LHCN-M2 (cell line): ENCODE results near the gene MGAT5. TPM values are rescaled to one million over a fixed set of nuclear protein-coding genes. Genes with fewer than 3 reads are reported as not detected.

ENCODE experiments used
- DNase-seq: peaks from one replicate; pipeline ENCODE4 v3.0.0-alpha.2; 2012; ENCODE audit warnings: low read depth
- total RNA-seq: library from RNA; depleted of rRNA; stranded (reverse); fragments of >200 nt; gene quantifications from 2 replicates; pipeline ENCODE4 v1.2.3, GENCODE V29; 2014

MGAT5 gene
- total RNA-seq, 1 experiment from 2014 or later = 33.1 TPM

DNA sequence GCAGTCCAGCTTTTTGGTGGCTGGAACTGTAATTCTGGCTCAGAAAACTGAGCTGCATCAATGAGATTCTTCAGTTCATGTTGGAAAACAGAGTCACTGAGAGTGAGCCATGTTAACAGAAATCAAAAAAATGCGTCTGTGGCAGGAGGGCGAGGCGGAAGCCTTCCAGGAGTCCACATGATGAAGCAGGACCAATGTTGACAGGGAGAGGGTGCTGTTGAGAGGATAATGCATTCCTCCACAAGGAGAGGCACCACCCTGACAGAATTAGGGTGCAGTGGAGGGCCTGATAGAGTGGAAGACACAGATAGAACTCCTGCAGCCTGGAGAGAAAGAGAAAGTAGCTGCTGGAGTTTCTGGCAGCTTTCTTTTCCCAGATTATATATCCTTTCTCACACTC is 111.5 kb downstream of the MGAT5 start:
- no peak for DNase-seq

DNA sequence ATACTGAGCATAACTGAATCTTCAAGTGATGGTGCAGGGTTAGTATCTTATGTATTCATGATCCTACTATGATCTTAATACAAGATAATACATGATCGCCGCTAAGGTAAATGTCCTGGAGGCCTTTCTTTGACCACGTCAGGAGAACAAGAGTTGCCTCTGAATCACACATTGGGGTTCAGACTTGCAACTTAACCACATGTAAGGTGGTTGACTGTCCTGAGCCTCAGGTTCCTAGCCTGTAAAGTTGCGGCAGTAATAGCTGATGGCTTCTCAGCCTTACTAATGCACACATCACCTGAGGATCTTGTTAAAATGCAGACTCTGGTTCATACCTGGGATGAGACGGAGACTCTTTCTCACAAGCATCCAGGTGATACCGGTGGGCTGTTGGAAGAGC is 112.5 kb downstream of the MGAT5 start:
- DNase-seq = no peak

DNA sequence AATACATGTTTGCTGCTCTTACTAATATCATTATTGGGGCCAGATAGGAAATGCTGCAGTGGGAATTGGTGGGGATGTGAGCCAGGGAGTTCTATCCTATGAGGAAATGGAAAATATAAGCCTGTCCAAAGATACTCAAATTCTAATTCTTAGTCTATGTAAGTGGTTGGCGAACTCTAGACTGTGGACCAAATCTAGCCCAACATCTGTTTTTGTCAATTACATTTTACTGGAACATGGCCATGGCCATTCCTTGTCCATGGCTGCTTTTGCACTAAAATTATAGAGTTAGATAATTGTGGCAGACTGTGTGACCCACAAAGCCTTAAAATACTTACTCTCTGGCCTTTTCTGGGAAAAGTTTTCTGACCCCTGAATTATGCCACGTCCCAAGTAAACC is 113.3 kb downstream of the MGAT5 start:
- peak; percentile 70 for DNase-seq

GRCh38 chr2:134368009-134368817 is 114.3 kb downstream of the MGAT5 start:
- peak; percentile 54 for DNase-seq

DNA sequence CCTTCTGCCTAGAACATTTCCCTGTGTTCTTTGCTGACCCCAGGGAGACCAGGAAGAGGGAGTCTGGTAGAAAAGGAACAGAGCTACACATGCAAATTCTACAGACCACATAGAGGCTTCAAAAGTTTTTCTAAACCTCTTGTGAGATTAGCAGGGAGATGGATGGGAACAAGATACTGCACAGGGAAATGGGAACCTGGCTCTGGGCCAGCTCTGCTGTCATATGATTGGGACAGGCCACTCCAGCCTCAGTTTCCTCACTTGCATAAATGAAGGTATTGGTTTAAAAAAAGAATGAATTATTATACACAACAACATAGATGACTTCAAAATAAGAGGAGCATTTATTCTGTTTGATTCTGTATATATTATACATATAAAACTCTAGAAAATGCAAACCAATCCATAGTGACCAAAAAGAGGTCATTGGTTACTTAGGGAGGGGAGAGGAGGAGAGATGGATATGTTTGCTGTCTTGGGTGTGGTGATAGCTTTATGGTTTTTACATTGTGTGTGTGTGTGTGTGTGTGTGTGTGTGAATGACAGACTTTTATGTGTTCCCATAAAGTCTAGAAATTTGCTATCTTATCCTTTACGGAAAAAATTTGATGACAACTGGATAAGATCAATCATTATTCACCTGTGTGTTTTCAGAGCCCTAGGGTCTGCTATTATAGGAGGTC is 115.5 kb downstream of the MGAT5 start:
- DNase-seq = no peak

GRCh38 chr2:134370655-134371445 is 117.0 kb downstream of the MGAT5 start:
- DNase-seq = no peak

DNA sequence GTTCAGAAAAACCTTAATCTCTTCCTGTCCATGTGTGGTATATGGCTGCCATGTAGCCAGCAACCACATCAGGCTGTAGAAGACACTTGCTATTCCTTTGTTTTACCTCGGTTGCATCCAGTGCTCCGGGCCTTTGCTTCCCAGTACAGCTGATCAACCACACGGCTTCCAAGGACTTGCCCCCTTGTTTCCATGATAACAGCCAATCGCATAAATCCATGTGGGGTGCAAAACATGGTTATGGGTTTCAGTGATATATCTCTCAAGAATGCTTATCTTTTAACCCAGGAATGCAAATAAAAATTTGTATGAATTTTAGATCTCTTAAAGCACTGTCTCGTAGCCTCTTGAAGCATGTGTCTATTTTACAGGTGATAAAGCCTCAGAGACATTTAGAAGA is 118.3 kb downstream of the MGAT5 start:
- DNase-seq = peak; percentile 59

GRCh38 chr2:134372611-134373131 is 118.8 kb downstream of the MGAT5 start:
- DNase-seq = peak; percentile 91

- DNase-seq = peak; percentile 51
Observed at GRCh38 chr2:134375935-134376334, 122.1 kb downstream of the MGAT5 start.

GRCh38 chr2:134377730-134378129 is 123.9 kb downstream of the MGAT5 start:
- no peak for DNase-seq

DNA sequence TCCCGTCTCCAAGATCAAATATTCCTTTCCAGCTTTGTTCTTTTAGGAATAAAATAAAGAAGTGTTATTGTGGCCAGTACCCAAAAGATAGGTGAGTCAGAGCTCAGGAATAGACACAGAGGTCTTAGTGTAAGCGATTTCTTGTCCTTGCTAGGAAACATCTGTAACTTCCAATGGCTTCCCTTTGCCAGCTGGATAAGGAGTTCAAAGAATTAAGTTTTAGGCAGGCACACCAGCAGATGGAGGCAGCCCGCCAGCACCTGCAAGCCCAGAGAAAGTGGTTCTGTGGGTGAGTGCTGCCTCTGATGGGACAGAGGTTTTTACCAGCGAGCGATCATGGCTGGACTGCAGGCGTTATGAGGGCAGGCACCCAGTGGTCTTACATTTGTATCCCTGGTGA is 125.4 kb downstream of the MGAT5 start:
- no peak for DNase-seq

GRCh38 chr2:134379722-134380121 is 125.8 kb downstream of the MGAT5 start:
- no peak for DNase-seq

DNA sequence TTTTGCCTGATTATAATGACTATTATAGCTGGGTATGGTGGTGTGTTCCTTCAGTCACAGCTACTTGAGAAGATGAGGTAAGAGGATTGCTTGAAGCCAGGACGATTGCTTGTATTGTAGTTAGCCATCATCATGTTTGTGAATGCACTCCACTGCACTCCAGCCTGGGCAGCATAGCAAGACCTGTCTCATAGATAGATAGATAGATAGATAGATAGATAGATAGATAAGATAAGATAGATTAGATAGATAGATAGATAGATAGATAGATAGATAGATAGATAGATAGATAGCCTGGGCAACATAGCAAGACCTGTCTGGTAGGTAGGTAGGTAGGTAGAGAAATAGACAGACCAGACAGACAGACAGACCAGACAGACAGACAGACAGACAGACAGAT is 127.3 kb downstream of the MGAT5 start:
- no peak for DNase-seq

- no peak for DNase-seq
Observed at GRCh38 chr2:134384131-134384530, 130.3 kb downstream of the MGAT5 start.

- no peak for DNase-seq
Observed at GRCh38 chr2:134385195-134385594, 131.3 kb downstream of the MGAT5 start.

- DNase-seq = peak; percentile 59
Observed at GRCh38 chr2:134386310-134386709, 132.4 kb downstream of the MGAT5 start.

DNA sequence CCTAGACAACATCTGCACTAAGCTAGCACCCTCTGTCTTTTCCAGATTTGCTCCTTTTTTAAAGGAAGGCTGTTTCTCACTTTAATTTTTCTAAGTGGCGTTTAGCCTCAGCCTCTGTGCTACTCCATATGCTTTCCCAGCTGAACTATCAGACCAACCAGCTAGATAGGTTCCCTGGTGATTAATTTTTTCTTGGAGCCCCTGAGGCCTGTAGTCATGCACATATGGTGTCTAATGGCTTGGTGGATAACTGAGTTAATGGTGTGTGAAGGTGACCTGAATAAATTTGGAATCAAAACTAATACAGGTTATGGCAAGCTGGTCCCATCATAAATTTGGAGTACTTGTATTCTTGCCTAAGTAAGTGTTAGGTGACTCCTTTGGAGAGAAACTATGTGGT is 135.5 kb downstream of the MGAT5 start:
- DNase-seq = no peak

GRCh38 chr2:134391751-134392160 is 137.9 kb downstream of the MGAT5 start:
- no peak for DNase-seq

- DNase-seq = no peak
Observed at GRCh38 chr2:134392442-134393074, 138.7 kb downstream of the MGAT5 start.

DNA sequence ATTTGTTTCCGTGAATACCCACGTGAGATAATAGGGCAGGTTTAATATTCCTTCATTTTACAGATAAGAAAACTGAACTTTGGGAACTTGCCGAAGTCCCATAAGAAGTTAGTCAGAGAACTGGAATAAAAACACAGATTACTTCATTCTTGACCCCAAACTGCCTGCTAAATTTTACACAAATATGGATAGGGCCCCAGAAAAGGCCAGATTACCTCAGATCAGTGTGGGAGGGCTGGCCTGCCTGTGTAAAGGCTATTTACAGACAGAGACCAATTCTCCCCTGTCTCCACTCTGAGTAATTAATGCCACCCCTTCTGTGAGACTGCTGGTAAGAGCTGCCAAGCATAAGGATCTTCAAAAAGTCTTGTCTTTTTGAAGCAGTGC is 139.2 kb downstream of the MGAT5 start:
- DNase-seq = no peak

DNA sequence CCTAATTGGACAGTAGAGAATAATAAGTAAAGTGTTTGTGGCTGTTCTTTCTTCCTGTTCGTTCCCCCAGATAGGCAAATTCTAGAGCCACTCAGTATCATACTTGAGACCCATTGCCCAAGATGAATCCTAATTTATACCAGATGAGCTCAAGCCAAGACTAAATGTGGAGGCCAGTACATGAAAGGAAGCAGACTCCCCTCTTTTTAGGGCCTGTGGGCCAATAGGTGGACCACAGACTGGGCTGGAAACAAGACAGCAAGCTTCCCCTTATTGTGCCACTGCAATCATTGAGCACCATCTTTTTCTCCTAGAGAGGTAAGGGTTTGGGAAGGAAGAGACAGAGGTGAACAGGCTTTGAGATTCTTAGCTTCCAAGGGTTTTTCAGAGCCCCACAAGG is 141.9 kb downstream of the MGAT5 start:
- no peak for DNase-seq

- DNase-seq = no peak
Observed at GRCh38 chr2:134396493-134396892, 142.6 kb downstream of the MGAT5 start.
